Testis (tissue), 2 donors: ENCODE measurements around the gene SMO.

Experiments
- POLR2A ChIP-seq: fragments of 450-650 bp; IDR thresholded peaks from one replicate; pipeline ENCODE4 v1.6.1; 2017; ENCODE audit warnings: antibody characterized with exemption, mild to moderate bottlenecking, moderate library complexity
- TF ChIP-seq, protein P1 (sequence below), 3 experiments: fragments of 450-650 bp in 2 of 3; fragments of 200-600 bp in 1 of 3; sonication (generic) in 1 of 3; IDR thresholded peaks; one replicate each; pipeline ENCODE4 v1.5.1; 2016 to 2019; ENCODE audit warnings: antibody characterized with exemption in 3 of 3, mild to moderate bottlenecking in 2 of 3, moderate library complexity in 1 of 3

DNA sequence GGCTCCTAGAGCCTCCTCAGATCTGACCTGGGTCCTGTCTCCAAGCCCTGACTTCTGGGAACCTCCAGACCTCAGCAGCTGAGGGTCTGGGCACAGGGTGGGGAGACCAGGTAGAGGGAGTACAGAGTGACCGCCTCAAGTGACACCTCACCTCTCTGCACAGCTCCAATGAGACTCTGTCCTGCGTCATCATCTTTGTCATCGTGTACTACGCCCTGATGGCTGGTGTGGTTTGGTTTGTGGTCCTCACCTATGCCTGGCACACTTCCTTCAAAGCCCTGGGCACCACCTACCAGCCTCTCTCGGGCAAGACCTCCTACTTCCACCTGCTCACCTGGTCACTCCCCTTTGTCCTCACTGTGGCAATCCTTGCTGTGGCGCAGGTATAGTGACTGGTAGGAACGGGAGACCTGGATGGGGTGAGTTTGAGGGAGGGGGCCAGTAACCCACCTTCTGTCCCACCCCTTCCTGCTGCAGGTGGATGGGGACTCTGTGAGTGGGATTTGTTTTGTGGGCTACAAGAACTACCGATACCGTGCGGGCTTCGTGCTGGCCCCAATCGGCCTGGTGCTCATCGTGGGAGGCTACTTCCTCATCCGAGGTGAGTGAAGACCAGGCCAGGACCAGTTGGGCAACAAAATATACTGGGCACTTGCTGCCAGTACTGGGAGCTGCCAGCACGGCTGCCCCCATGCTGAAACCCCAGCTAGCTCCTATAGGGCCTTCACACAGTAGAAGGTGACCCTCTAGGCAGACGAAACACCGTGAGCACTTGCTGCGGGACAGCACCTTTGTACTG lies 17.8 kb downstream of the SMO start:
- TF ChIP-seq, protein P1, sequence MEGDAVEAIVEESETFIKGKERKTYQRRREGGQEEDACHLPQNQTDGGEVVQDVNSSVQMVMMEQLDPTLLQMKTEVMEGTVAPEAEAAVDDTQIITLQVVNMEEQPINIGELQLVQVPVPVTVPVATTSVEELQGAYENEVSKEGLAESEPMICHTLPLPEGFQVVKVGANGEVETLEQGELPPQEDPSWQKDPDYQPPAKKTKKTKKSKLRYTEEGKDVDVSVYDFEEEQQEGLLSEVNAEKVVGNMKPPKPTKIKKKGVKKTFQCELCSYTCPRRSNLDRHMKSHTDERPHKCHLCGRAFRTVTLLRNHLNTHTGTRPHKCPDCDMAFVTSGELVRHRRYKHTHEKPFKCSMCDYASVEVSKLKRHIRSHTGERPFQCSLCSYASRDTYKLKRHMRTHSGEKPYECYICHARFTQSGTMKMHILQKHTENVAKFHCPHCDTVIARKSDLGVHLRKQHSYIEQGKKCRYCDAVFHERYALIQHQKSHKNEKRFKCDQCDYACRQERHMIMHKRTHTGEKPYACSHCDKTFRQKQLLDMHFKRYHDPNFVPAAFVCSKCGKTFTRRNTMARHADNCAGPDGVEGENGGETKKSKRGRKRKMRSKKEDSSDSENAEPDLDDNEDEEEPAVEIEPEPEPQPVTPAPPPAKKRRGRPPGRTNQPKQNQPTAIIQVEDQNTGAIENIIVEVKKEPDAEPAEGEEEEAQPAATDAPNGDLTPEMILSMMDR (IDR thresholded peaks at IDR 0.05) = no peak
- TF ChIP-seq POLR2A = no peak
